ENCODE data around the gene FCRL5. TPM values are rescaled to one million over a fixed set of nuclear protein-coding genes. Genes with fewer than 3 reads are reported as not detected.

Gene FCRL5
- not detected in 2 replicates for total RNA-seq

GRCh38 chr1:157551694-157552693 lies at the start of gene FCRL5:
FCRL5 (minus strand) TSS chr1:157552515; CDS start chr1:157552362, 153 bp downstream.

DNA sequence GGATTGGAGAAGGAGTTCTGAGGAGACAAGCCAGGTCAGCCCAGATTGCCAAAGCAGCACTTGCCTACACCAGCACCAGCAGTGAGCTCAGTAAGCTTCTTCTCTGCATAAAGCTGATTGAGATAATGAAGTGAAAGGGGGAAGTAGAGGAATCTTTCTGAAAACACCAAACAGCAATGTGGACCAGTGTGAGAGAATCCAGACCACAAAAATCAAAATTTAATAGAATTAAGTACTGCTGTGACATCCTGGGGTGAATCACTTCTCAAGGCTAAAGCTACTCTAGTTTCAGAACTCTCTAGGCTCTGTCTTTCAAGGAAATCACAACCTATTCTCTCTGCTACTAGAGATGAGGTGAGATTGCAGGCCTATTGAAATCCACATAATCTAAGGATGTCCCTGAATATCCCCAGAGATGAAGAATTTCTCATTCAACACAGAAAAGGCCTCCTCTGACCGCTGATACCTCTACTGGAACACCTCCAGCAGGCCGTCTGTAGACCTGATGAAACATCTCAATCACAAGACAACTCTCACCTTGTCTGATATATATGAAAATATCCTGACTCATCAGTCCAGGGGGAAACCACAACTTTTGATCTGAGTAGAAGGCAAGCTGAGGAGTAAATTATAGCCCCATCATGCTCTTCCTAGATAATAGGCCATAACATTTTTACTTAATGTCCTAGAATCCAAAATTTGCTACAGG lies 45.8 kb upstream of the FCRL5 start, which contains the start of gene FCRL4:
TSS of gene FCRL4 (minus strand) at position 127 of the 709 bp plus-strand sequence. CDS start 141 bp downstream, outside the sequence.

Other genes starting within 250 kb of the FCRL5 start
- not detected in 2 replicates for gene FCRL4, start 45.6 kb upstream of the FCRL5 start, total RNA-seq
- gene FCRL3, start 148.3 kb upstream of the FCRL5 start, total RNA-seq = not detected in 2 replicates
- gene FCRL2, start 224.6 kb upstream of the FCRL5 start, total RNA-seq = not detected in 2 replicates